Esophagus squamous epithelium (tissue), 4 donors: ENCODE measurements around the gene ASB13.

ENCODE experiments used
- POLR2A ChIP-seq, 4 donors: fragments of 450-650 bp; IDR thresholded peaks; one replicate each; pipeline ENCODE4 v1.6.1; 2017; ENCODE audit warnings: antibody characterized with exemption in 4 of 4, mild to moderate bottlenecking in 4 of 4, moderate library complexity in 3 of 4
- TF ChIP-seq, protein P1 (sequence below), 6 experiments: fragments of 450-650 bp in 4 of 6; fragments of 200-600 bp in 2 of 6; sonication (generic) in 2 of 6; IDR thresholded peaks; one replicate each; pipeline ENCODE4 v1.5.1; 2016 to 2019; ENCODE audit warnings: antibody characterized with exemption in 6 of 6, mild to moderate bottlenecking in 4 of 6, moderate library complexity in 4 of 6

GRCh38 chr10:5688587-5688986 lies 22.2 kb upstream of the ASB13 start:
- TF ChIP-seq, protein P1, sequence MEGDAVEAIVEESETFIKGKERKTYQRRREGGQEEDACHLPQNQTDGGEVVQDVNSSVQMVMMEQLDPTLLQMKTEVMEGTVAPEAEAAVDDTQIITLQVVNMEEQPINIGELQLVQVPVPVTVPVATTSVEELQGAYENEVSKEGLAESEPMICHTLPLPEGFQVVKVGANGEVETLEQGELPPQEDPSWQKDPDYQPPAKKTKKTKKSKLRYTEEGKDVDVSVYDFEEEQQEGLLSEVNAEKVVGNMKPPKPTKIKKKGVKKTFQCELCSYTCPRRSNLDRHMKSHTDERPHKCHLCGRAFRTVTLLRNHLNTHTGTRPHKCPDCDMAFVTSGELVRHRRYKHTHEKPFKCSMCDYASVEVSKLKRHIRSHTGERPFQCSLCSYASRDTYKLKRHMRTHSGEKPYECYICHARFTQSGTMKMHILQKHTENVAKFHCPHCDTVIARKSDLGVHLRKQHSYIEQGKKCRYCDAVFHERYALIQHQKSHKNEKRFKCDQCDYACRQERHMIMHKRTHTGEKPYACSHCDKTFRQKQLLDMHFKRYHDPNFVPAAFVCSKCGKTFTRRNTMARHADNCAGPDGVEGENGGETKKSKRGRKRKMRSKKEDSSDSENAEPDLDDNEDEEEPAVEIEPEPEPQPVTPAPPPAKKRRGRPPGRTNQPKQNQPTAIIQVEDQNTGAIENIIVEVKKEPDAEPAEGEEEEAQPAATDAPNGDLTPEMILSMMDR (IDR thresholded peaks at IDR 0.05), result no peak
- no peak for TF ChIP-seq POLR2A (IDR thresholded peaks at IDR 0.05)
